Pancreas (tissue), 10 donors: ENCODE measurements around the gene LBHD2. TPM values are rescaled to one million over a fixed set of nuclear protein-coding genes. Genes with fewer than 3 reads are reported as not detected.

Experiments
- ATAC-seq, 4 donors: fragments of 200-7000 bp; cut with Tn5 transposase; one replicate each; pipeline versions ENCODE4 v1.8.0 to v1.9.1; 2020; ENCODE audit warnings: mild to moderate bottlenecking in 4 of 4, moderate library complexity in 4 of 4
- DNase-seq, 6 donors: peaks; one replicate each; pipeline ENCODE4 v3.0.0-alpha.2; 2020
- FAIRE-seq: peaks from 2 replicates; lab custom pipeline; 2012; peaks lifted over from hg19 to GRCh38; lab: Jason Lieb, UNC
- H3K27ac ChIP-seq, 4 donors: fragments of 200-600 bp; sonication (generic); 1 replicate in 3 of 4; 2 replicates in 1 of 4; pipeline versions ENCODE4 v1.5.0 to v1.8.0; 2020
- H3K27me3 ChIP-seq, 4 donors: fragments of 200-600 bp; one replicate each; pipeline ENCODE4 v1.8.0; 2021
- H3K36me3 ChIP-seq, 3 donors: fragments of 200-600 bp; sonication (generic) in 1 of 3; one replicate each; pipeline versions ENCODE4 v1.5.0 to v1.8.0; 2020 to 2021
- H3K4me1 ChIP-seq, 3 donors: fragments of 200-600 bp; one replicate each; pipeline ENCODE4 v1.8.0; 2021
- H3K4me3 ChIP-seq, 4 donors: fragments of 200-600 bp; sonication (generic) in 2 of 4; one replicate each; pipeline versions ENCODE4 v1.5.0 to v1.8.0; 2020 to 2021
- H3K9me3 ChIP-seq, 4 donors: fragments of 200-600 bp; one replicate each; pipeline ENCODE4 v1.8.0; 2021
- CTCF ChIP-seq, 4 donors: fragments of 200-600 bp; sonication (generic) in 3 of 4; IDR thresholded peaks; one replicate each; pipeline versions ENCODE4 v1.5.0 to v1.8.0; 2021; ENCODE audit warnings: antibody characterized with exemption in 4 of 4
- WGBS, 2 donors: extraction: QIAGEN DNeasy Blood & Tissue Kit; methylation state at CpG; one replicate each; pipeline ENCODE4 v1.1.7; 2013; 5-methylcytosine and 5-hydroxymethylcytosine counted together
- intact Hi-C, 3 donors: fragments of 100-400 bp; cut with DNase I; formaldehyde crosslinking; loops; one replicate each; pipeline versions ENCODE4 v1.11.1 to v1.14.2; 2022
- polyA plus RNA-seq, 2 donors: library from polyadenylated mRNA; stranded (reverse); fragments of 200-250 nt; gene quantifications; one replicate each; pipeline ENCODE4 v1.2.3, GENCODE V29; 2013
- total RNA-seq, 6 donors: library from RNA; stranded (reverse); fragmentation: NEBNext Ultra II Directional in 4 of 6; extraction: Animal tissue kit (Norgen Biotek cat#: 25700) in 4 of 6; gene quantifications; one replicate each; pipeline versions ENCODE4 v1.2.1 to v1.2.4, GENCODE V29; 2021 to 2023
- donor health status: healthy with polysubstance abuse.
- donor health status: DM: no; HTN: no; CAD: no; lungs with moderate emphysema.
- donor health status: DM: no; HTN: no; CAD: no.
- donor health status: control.
- donor health status: control.
- donor health status: Bipolar disorder and iron deficiency.
- donor health status: DM: yes; HTN: yes; CAD: no.
- donor health status: DM: no; HTN: no; CAD: no.
- donor health status: DM: no; HTN: no; CAD: no.
- donor health status: DM: yes; HTN: yes; CAD: no.

Gene LBHD2
- total and polyA plus RNA-seq, 8 donors = not detected

- Histone ChIP-seq H3K27ac (peak within 1 kb of the TSS; percentile 73 to 85 (median 77)), H3K9me3 (no peaks in the 10 kb centered on the region), H3K36me3 (no peaks in the 10 kb centered on the region), H3K27me3 (no peaks in the 10 kb centered on the region), H3K4me1 (peaks cover 0 to 21% (median 13%) of the 10 kb centered on the region in 3 donors), H3K4me3 (peak within 1 kb of the TSS; percentile 83 to 96 (median 94))
- FAIRE-seq (no peak), DNase-seq (peak; percentile 87 to 95 (median 92)), ATAC-seq (peak; percentile 93 to 97 (median 95))
- TF ChIP-seq CTCF (IDR thresholded peaks at IDR 0.05) = no peak
- 1% methylated on average over 46 to 113 of the region's 113 CpGs for WGBS, 2 donors
- intact Hi-C loops = no loop called here
Measured at GRCh38 chr14:103057372-103058163, 26.4 kb upstream of the LBHD2 start, which contains the start of gene CDC42BPB. Gene CDC42BPB (minus strand): TSS chr14:103057549. CDS start chr14:103057173, 376 bp downstream.

- Histone ChIP-seq H3K9me3 (no peaks in the 10 kb centered on the region), H3K36me3 (no peaks in the 10 kb centered on the region), H3K4me3 (peak overlapping the region; percentile 63 to 96 (median 76)), H3K27me3 (no peaks in the 10 kb centered on the region), H3K4me1 (peaks cover 0 to 21% (median 13%) of the 10 kb centered on the region in 3 donors), H3K27ac (peak overlapping the region in 3 of 4 donors; percentile 2 to 63 (median 52))
- FAIRE-seq (no peak), DNase-seq (peak in 1 of 6 donors; percentile 57), ATAC-seq (peak in 3 of 4 donors; percentile 3 to 22 (median 4))
- WGBS, 2 donors = 50 to 54% methylated on average over 39 of the region's 39 CpGs
- intact Hi-C loops = no loop called here
- TF ChIP-seq CTCF (IDR thresholded peaks at IDR 0.05) = no peak
Measured at GRCh38 chr14:103058164-103059055, 25.6 kb upstream of the LBHD2 start.

- WGBS, 2 donors = 63 to 67% methylated on average over 5 of the region's 5 CpGs
- FAIRE-seq = no peak
- intact Hi-C loops = no loop called here
- TF ChIP-seq CTCF (IDR thresholded peaks at IDR 0.05) = no peak
- Histone ChIP-seq H3K4me3 (no peak overlapping the region), H3K9me3 (no peaks in the 10 kb centered on the region), H3K4me1 (peaks cover 0 to 16% (median 10%) of the 10 kb centered on the region in 3 donors), H3K36me3 (no peaks in the 10 kb centered on the region), H3K27ac (no peak overlapping the region), H3K27me3 (no peaks in the 10 kb centered on the region)
- DNase-seq = no peak
- ATAC-seq = no peak
Measured at GRCh38 chr14:103059556-103059955, 24.5 kb upstream of the LBHD2 start.

GRCh38 chr14:103061482-103061976 is 22.5 kb upstream of the LBHD2 start:
- intact Hi-C loops = no loop called here
- ATAC-seq = no peak
- no peak overlapping the region for H3K27ac ChIP-seq
- H3K4me3 ChIP-seq = no peak overlapping the region
- TF ChIP-seq CTCF (IDR thresholded peaks at IDR 0.05) = no peak
- DNase-seq = no peak
- no peaks in the 10 kb centered on the region for H3K27me3 ChIP-seq
- H3K9me3 ChIP-seq = no peaks in the 10 kb centered on the region
- H3K36me3 ChIP-seq = no peaks in the 10 kb centered on the region
- 60 to 75% methylated on average over 6 of the region's 6 CpGs for WGBS, 2 donors
- FAIRE-seq = no peak
- no peaks in the 10 kb centered on the region for H3K4me1 ChIP-seq
